ENCODE results near the gene LACTB.

DNA sequence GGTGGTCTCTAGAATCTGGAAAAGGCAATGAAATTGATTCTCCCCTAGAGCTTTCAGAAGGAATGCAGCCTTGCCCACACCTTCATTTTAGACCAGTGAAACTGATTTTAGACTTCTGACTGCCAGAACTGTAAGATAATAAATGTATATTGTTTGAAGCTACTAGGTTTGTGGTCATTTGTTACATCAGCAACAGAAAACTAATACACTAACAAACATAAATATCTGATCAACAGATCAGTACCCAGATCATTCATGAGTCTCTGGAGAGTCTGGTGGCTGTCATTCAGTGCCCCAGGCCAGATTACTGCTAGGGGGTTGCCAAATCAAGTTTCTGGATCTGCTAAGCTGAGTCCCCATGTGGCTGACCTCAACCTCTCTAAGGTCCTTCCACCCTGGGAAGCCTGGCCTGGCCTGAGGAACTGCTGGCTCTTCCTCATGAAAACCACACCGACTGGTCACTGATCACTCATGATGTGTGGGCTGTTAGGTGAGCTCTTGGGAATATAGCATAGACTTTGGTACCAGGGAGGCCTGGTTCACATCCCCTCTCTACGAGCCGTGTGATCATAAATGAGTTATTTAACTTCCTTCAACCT, 11.1 kb upstream of the LACTB start:
- TF ChIP-seq CTCF (IDR thresholded peaks at IDR 0.05) (no peak), STAT6 (CRISPR knock-in tag; conservative IDR thresholded peaks at IDR 0.05; ENCODE audit: low read depth) (no peak), MAX (CRISPR knock-in tag; IDR thresholded peaks at IDR 0.05) (no peak), FOXP1 (CRISPR knock-in tag; IDR thresholded peaks at IDR 0.05; ENCODE audit: borderline replicate concordance) (no peak), TEAD4 (CRISPR knock-in tag; IDR thresholded peaks at IDR 0.05) (no peak), NR2C2 (CRISPR knock-in tag; IDR thresholded peaks at IDR 0.05) (no peak), ZBTB43 (CRISPR knock-in tag; IDR thresholded peaks at IDR 0.05) (no peak), ZNF317 (CRISPR knock-in tag; IDR thresholded peaks at IDR 0.05; ENCODE audit: borderline replicate concordance, low read depth) (no peak), KAT7 (CRISPR knock-in tag; IDR thresholded peaks at IDR 0.05; ENCODE audit: borderline replicate concordance) (no peak)
- TF ChIP-seq, protein P1, sequence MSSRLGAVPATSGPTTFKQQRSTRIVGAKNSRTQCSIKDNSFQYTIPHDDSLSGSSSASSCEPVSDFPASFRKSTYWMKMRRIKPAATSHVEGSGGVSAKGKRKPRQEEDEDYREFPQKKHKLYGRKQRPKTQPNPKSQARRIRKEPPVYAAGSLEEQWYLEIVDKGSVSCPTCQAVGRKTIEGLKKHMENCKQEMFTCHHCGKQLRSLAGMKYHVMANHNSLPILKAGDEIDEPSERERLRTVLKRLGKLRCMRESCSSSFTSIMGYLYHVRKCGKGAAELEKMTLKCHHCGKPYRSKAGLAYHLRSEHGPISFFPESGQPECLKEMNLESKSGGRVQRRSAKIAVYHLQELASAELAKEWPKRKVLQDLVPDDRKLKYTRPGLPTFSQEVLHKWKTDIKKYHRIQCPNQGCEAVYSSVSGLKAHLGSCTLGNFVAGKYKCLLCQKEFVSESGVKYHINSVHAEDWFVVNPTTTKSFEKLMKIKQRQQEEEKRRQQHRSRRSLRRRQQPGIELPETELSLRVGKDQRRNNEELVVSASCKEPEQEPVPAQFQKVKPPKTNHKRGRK (CRISPR knock-in tag; IDR thresholded peaks at IDR 0.05; ENCODE audit: borderline replicate concordance), result no peak
- TF ChIP-seq, protein P2, sequence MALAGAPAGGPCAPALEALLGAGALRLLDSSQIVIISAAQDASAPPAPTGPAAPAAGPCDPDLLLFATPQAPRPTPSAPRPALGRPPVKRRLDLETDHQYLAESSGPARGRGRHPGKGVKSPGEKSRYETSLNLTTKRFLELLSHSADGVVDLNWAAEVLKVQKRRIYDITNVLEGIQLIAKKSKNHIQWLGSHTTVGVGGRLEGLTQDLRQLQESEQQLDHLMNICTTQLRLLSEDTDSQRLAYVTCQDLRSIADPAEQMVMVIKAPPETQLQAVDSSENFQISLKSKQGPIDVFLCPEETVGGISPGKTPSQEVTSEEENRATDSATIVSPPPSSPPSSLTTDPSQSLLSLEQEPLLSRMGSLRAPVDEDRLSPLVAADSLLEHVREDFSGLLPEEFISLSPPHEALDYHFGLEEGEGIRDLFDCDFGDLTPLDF (CRISPR knock-in tag; IDR thresholded peaks at IDR 0.05), result no peak
- TF ChIP-seq, protein P3, sequence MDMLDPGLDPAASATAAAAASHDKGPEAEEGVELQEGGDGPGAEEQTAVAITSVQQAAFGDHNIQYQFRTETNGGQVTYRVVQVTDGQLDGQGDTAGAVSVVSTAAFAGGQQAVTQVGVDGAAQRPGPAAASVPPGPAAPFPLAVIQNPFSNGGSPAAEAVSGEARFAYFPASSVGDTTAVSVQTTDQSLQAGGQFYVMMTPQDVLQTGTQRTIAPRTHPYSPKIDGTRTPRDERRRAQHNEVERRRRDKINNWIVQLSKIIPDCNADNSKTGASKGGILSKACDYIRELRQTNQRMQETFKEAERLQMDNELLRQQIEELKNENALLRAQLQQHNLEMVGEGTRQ (CRISPR knock-in tag; IDR thresholded peaks at IDR 0.05), result no peak
